ENCODE measurements around the gene RAD51.

DNA sequence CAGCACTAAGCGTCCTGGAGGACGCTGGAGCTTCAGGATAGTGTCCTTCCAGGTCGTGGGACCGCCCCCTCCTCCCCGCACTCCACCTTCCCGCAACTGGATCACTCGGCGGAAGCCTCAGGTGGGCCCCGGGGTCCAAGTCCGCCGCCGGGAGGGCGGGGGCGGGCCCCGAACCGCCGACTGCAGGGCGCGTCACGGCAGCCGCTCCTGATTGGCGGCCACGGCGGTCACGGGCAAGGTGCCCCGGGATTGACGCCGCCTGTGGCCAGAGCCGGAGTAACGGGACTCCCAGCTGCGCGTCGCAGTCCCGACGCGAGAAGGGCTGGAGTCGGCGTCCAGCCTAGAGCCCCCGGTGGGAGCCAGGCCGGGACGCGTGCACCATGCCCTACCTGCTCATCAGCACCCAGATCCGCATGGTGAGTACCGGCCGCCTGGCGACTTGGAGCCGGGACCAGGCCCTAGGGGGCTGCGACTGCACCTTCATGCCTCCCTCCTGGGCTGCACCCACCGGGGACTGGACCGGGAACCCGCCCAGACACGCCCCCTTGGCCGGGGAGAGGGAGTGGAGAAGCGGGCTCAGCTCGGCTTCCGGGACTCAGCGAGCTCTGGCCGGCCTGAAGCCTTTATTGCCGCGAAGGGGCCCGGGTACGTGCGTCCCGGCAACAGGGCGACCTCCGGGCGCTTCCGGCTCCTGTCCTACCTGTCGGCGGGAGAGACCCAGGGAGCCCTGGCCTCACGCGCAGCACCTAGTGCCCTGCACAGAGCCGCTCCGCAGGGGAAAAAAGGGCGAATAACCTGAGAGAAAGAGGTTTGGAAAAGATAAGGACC is 69.0 kb downstream of the RAD51 start, which contains the start of gene GCHFR:
- TF ChIP-seq, protein P1, sequence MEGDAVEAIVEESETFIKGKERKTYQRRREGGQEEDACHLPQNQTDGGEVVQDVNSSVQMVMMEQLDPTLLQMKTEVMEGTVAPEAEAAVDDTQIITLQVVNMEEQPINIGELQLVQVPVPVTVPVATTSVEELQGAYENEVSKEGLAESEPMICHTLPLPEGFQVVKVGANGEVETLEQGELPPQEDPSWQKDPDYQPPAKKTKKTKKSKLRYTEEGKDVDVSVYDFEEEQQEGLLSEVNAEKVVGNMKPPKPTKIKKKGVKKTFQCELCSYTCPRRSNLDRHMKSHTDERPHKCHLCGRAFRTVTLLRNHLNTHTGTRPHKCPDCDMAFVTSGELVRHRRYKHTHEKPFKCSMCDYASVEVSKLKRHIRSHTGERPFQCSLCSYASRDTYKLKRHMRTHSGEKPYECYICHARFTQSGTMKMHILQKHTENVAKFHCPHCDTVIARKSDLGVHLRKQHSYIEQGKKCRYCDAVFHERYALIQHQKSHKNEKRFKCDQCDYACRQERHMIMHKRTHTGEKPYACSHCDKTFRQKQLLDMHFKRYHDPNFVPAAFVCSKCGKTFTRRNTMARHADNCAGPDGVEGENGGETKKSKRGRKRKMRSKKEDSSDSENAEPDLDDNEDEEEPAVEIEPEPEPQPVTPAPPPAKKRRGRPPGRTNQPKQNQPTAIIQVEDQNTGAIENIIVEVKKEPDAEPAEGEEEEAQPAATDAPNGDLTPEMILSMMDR (IDR thresholded peaks at IDR 0.05; ENCODE audit: poor library complexity), result peak; percentile 48
- no peak for TF ChIP-seq EZH2phosphoT487 (IDR thresholded peaks at IDR 0.05; ENCODE audit: low read depth, severe bottlenecking, unreplicated experiment)
